GM18505 (cell line): ENCODE results near the gene SDF2L1.

Source experiments
- ATAC-seq: cut with Tn5 transposase; IDR thresholded peaks from one replicate; pipeline ENCODE4 v1.9.1; 2021; ENCODE audit not compliant: unreplicated experiment
- POLR2A ChIP-seq: IDR thresholded peaks from 4 replicates; pipeline ENCODE4 v1.6.1; 2011; ENCODE audit warnings: borderline replicate concordance; ENCODE audit not compliant: insufficient read depth, insufficient read length; ENCODE audit errors: extremely low read depth

SDF2L1 gene

DNA sequence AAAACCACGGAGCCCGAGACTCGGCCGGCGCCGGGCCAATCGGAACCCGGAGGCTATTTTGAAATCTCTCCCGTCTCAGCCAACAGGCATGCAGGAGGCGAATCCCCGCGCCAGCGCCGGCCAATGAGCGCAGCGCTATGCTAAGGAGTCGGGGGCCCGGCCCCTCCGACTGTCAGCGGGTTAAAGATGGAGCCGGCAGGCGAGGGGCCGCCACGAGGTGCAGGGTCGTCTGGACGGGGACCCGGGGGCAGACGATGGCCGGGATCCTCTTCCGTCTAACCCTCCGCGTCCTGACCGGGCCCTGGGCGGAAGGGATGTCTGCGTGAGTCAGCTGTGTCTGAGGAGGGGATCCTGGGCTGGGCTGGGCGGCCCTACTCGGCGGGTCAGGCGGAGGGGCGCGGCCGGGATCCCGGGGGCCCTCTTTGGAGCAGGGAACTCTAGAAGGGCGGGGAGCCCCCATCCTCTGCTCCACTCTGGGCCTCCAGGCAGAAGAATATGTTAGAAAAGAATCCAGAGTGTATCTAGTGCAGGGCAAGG lies 10.0 kb downstream of the SDF2L1 start:
- TF ChIP-seq POLR2A, result peak; percentile 65
- ATAC-seq, result peak; percentile 82

GRCh38 chr22:21652547-21653545 lies 10.7 kb downstream of the SDF2L1 start:
- ATAC-seq, result no peak
- no peak for TF ChIP-seq POLR2A

GRCh38 chr22:21657020-21657359 lies 14.9 kb downstream of the SDF2L1 start:
- ATAC-seq, result no peak
- TF ChIP-seq POLR2A, result no peak

DNA sequence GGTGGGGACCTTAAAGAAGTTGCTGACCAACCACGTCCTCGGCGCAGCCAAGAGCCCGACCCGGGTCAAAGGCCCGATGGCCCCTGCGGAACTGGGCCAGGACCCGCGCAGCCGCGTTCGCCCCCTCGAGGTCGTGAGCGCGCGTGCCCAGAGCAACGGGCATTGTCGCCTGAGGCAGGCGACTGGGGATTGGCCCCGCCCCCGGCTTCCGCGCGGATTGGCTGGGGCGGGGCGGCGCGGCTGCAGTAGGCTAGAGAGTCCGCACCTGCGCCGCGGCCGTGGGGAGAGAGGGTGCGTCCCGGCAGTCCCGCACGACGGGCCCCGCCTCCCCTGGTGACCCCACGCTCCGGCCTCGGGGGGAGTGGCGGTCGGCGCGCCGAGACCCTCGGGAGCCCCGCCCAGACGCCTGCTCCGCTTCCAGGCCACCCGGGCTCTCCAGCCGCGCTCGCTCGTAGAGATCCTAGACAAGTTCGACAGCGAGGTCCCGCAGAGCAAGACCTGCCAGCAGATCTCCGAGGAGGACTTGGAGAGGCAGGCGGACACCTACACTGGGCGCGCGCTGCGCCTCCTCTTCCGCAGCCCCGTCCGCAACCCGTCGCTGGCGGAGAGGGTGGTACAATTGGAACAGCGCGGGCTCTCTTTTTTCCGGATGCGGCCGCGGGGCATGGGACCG lies 15.4 kb downstream of the SDF2L1 start:
- peak; percentile 66 for ATAC-seq
- TF ChIP-seq POLR2A, result peak; percentile 47

GRCh38 chr22:21659864-21660525 lies 17.9 kb downstream of the SDF2L1 start:
- no peak for TF ChIP-seq POLR2A
- no peak for ATAC-seq

DNA sequence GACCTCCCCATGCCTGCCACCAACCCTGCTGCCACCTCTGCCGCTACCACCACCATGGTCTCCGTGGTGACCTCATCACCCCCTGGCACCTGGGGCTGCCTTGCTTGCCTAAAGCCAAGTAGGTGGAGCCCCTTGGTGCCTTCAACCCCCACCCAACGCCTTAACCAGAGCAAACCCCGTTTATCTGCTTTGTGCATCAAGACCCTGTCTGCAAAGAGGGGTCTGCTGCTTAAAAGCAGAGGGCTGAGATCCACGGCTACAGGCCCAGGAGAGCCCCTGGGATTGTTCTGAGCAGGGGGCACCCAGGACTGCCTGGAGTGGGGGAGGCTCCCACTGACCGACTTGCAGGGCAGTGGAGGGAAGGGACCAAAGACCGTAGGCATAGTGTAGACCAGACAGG lies 18.8 kb downstream of the SDF2L1 start:
- ATAC-seq, result no peak
- TF ChIP-seq POLR2A, result no peak

- ATAC-seq, result no peak
- no peak for TF ChIP-seq POLR2A
These were observed 19.9 kb downstream of the SDF2L1 start for GRCh38 chr22:21661991-21662390.

- no peak for ATAC-seq
- TF ChIP-seq POLR2A, result no peak
These were observed 21.6 kb downstream of the SDF2L1 start for GRCh38 chr22:21663738-21664137.

DNA sequence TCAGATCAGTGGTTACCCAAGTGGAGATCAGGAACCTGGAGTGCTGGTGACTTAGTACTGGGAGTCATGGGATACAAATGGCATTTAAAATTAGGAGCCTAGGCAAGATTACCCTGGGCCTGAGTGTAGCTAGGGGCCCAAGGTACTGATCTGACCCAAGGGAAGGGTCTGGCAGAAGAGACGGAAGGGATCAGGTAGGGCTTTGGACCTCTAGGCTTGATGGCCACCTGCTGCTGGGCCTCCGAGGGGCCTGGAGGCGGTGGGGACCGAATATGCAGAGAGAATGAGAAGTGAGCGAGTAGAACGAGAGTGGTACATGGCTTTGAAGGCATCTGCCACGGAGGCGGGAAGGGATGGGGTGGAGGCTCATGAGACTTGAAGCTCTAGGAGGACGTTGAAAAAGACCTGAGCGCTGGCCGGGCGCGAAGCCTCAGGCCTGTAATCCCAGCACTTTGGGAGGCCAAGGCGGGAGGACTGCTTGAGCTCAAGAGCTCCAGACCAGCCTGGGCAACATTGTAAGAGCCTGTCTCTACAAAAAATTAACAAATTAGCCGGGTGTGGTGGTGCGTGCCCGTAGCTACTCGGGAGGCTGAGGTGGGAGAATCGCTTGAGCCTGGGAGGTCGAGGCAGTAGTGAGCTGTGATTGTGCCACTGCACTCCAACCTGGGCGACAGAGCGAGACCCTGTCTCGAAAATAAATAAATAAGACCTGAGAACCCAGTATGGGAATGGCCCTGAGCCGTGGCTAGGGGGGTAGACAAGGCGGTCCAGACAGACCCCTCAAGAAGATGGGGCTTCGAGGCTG lies 23.1 kb downstream of the SDF2L1 start:
- no peak for ATAC-seq
- TF ChIP-seq POLR2A, result no peak

GRCh38 chr22:21666786-21667185 lies 24.7 kb downstream of the SDF2L1 start:
- no peak for ATAC-seq
- no peak for TF ChIP-seq POLR2A

DNA sequence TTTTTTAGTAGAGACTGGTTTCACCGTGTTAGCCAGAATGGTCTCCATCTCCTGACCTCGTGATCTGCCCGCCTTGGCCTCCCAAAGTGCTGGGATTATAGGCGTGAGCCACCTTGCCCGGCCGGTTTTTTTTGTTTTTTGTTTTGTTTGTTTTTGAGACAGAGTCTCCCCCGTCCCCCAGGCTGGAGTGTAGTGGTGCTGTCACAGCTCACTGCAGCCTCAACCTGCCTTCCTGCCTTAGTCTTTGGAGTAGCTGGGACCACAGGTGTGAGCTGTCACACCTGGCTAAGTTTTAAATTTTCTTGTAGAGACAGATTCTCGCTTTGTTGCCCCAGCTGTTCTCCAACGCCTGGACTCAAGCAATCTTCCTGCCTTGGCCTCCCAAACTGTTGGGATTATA lies 26.9 kb downstream of the SDF2L1 start:
- TF ChIP-seq POLR2A, result no peak
- ATAC-seq, result no peak

GRCh38 chr22:21672107-21672629 lies 30.1 kb downstream of the SDF2L1 start:
- ATAC-seq, result no peak
- TF ChIP-seq POLR2A, result no peak
